ENCODE results near the gene CTNNAL1.
A peak's percentile ranks its signal among the peaks of the same experiment; 100 is the strongest.
"Not testable (repeated sequence)": the region's sequence is repeated elsewhere in the genome, so short reads cannot be mapped to it uniquely, and the experiment has no call there.

Gene CTNNAL1

GRCh38 chr9:108983885-108984284 lies 29.4 kb downstream of the CTNNAL1 start:
- DNase-seq = no peak

- DNase-seq = no peak
These were observed 32.4 kb downstream of the CTNNAL1 start for GRCh38 chr9:108980893-108981292.

- no peak for DNase-seq
These were observed 35.1 kb downstream of the CTNNAL1 start for GRCh38 chr9:108978205-108978604.

- no peak for DNase-seq
These were observed 39.4 kb downstream of the CTNNAL1 start for GRCh38 chr9:108973895-108974294.

- DNase-seq = no peak
These were observed 40.6 kb downstream of the CTNNAL1 start for GRCh38 chr9:108972626-108973209.

- DNase-seq = no peak
These were observed 41.1 kb downstream of the CTNNAL1 start for GRCh38 chr9:108972186-108972585.

GRCh38 chr9:108971392-108971791 lies 41.9 kb downstream of the CTNNAL1 start:
- DNase-seq = not testable (repeated sequence)

GRCh38 chr9:108967916-108968315 lies 45.4 kb downstream of the CTNNAL1 start:
- DNase-seq = no peak

- no peak for DNase-seq
These were observed 49.7 kb downstream of the CTNNAL1 start for GRCh38 chr9:108963459-108964143.

GRCh38 chr9:108961151-108961550 lies 52.1 kb downstream of the CTNNAL1 start:
- no peak for DNase-seq

- DNase-seq = no peak
These were observed 53.0 kb downstream of the CTNNAL1 start for GRCh38 chr9:108960331-108960730.

GRCh38 chr9:108956631-108957026 lies 56.7 kb downstream of the CTNNAL1 start:
- no peak for DNase-seq

GRCh38 chr9:108956022-108956630 lies 57.2 kb downstream of the CTNNAL1 start:
- no peak for DNase-seq

GRCh38 chr9:108953983-108954574 lies 59.2 kb downstream of the CTNNAL1 start:
- no peak for DNase-seq

GRCh38 chr9:108951578-108951977 lies 61.7 kb downstream of the CTNNAL1 start:
- DNase-seq = no peak

GRCh38 chr9:108950168-108950567 lies 63.1 kb downstream of the CTNNAL1 start:
- DNase-seq = no peak

GRCh38 chr9:108939975-108940374 lies 73.3 kb downstream of the CTNNAL1 start:
- no peak for DNase-seq

GRCh38 chr9:108937561-108938305 lies 75.6 kb downstream of the CTNNAL1 start:
- no peak for DNase-seq

- DNase-seq = no peak
These were observed 78.9 kb downstream of the CTNNAL1 start, which contains the start of gene ABITRAM for GRCh38 chr9:108934323-108934893. Gene ABITRAM, plus strand, starts transcription at chr9:108934400. Its CDS starts 87 bp downstream, at chr9:108934487.

GRCh38 chr9:108933718-108934322 lies 79.5 kb downstream of the CTNNAL1 start, which contains the start of gene ELP1:
Gene ELP1, minus strand, starts transcription at chr9:108934124. Its CDS starts 2,978 bp downstream, at chr9:108931146.
- peak; percentile 75 for DNase-seq

- no peak for DNase-seq
These were observed 80.0 kb downstream of the CTNNAL1 start for GRCh38 chr9:108933231-108933717.

GRCh38 chr9:108928386-108928785 lies 84.9 kb downstream of the CTNNAL1 start:
- no peak for DNase-seq
